IMR-90 (cell line): ENCODE results near the gene CYYR1. TPM values are rescaled to one million over a fixed set of nuclear protein-coding genes. Genes with fewer than 3 reads are reported as not detected.

Source experiments
- ATAC-seq: fragments of 200-7000 bp; cut with Tn5 transposase; 2 replicates; pipeline ENCODE4 v1.9.1; 2020; ENCODE audit warnings: low read depth, mild to moderate bottlenecking, moderate library complexity
- BruUV-seq: library from RNA; stranded (reverse); fragments of 400-500 nt; replicated peaks from 2 replicates; lab custom pipeline; 2021; lab: Mats Ljungman, UMichigan
- CTCF ChIA-PET: fragments of 300-600 bp; formaldehyde crosslinking; extraction: SDS; loops from one replicate; lab custom pipeline; 2021; ENCODE audit warnings: antibody characterized with exemption; lab: Yijun Ruan, JAX
- POLR2A ChIA-PET: fragments of 300-600 bp; sonication (Branson Sonifier 250); formaldehyde crosslinking; loops from one replicate; lab custom pipeline; 2022; ENCODE audit warnings: antibody characterized with exemption; ENCODE audit not compliant: unreplicated experiment; lab: Charles Lee
- DNase-seq: peaks from one replicate; pipeline ENCODE4 v3.0.0; 2013
- H2AFZ ChIP-seq: replicated peaks from 2 replicates; pipeline ENCODE3; 2013; ENCODE audit warnings: low read length, mild to moderate bottlenecking; ENCODE audit not compliant: poor library complexity
- H2AK5ac ChIP-seq: 2 replicates; pipeline ENCODE4 v1.6.1; 2013; ENCODE audit warnings: low read depth, low read length, inconsistent platforms
- H2AK9ac ChIP-seq: replicated peaks from 2 replicates; pipeline ENCODE3; 2013; ENCODE audit warnings: mild to moderate bottlenecking, low read depth, low read length, moderate library complexity; ENCODE audit not compliant: poor library complexity
- H2BK120ac ChIP-seq: 2 replicates; pipeline ENCODE4 v1.6.1; 2013; ENCODE audit warnings: low read depth, low read length, inconsistent platforms
- H2BK15ac ChIP-seq: 3 replicates; pipeline ENCODE4 v1.6.1; 2013; ENCODE audit warnings: low read depth, low read length, inconsistent platforms
- H2BK20ac ChIP-seq: 2 replicates; pipeline ENCODE4 v1.6.1; 2013; ENCODE audit warnings: low read depth, mild to moderate bottlenecking, inconsistent platforms, low read length, moderate library complexity
- H2BK5ac ChIP-seq: 2 replicates; pipeline ENCODE4 v1.6.1; 2013; ENCODE audit warnings: mild to moderate bottlenecking, low read depth, low read length, inconsistent platforms; ENCODE audit not compliant: poor library complexity, severe bottlenecking
- H3K14ac ChIP-seq: replicated peaks from 2 replicates; pipeline ENCODE4 v1.6.1; 2013; ENCODE audit warnings: low read depth, low read length, inconsistent platforms
- H3K18ac ChIP-seq: 2 replicates; pipeline ENCODE4 v1.6.1; 2013; ENCODE audit warnings: low read depth, low read length, control low read depth
- H3K23ac ChIP-seq: 2 replicates; pipeline ENCODE4 v1.6.1; 2013; ENCODE audit warnings: low read depth, low read length, inconsistent platforms
- H3K27ac ChIP-seq: 2 replicates; pipeline ENCODE4 v1.5.1; 2013; ENCODE audit warnings: mild to moderate bottlenecking, control low read depth, low read length; ENCODE audit not compliant: insufficient read depth
- H3K27me3 ChIP-seq: 2 replicates; pipeline ENCODE4 v1.6.1; 2013; ENCODE audit warnings: low read length; ENCODE audit not compliant: control insufficient read depth, insufficient read depth
- H3K36me3 ChIP-seq: 2 replicates; pipeline ENCODE4 v1.6.1; 2013; ENCODE audit warnings: low read length, mixed read lengths; ENCODE audit not compliant: control insufficient read depth, insufficient read depth
- H3K4ac ChIP-seq: 2 replicates; pipeline ENCODE4 v1.6.1; 2013; ENCODE audit warnings: low read depth, low read length, inconsistent platforms
- H3K4me1 ChIP-seq: 2 replicates; pipeline ENCODE4 v1.6.1; 2013; ENCODE audit warnings: low read length, mixed read lengths; ENCODE audit not compliant: control insufficient read depth, insufficient read depth
- H3K4me2 ChIP-seq: 2 replicates; pipeline ENCODE4 v1.6.1; 2013; ENCODE audit warnings: low read depth, mild to moderate bottlenecking, control low read depth, low read length, moderate library complexity
- H3K4me3 ChIP-seq: 2 replicates; pipeline ENCODE4 v1.5.1; 2013; ENCODE audit warnings: low read depth, mild to moderate bottlenecking, control low read depth, low read length, moderate library complexity; ENCODE audit not compliant: insufficient read depth
- H3K56ac ChIP-seq: 2 replicates; pipeline ENCODE4 v1.6.1; 2013; ENCODE audit warnings: low read length, inconsistent platforms; ENCODE audit not compliant: insufficient read depth; ENCODE audit errors: extremely low read depth
- H3K79me1 ChIP-seq, 2 experiments: 2 replicates each; pipeline ENCODE4 v1.6.1; 2013; ENCODE audit warnings: low read length in 2 of 2, inconsistent platforms in 1 of 2, low read depth in 1 of 2
- H3K9ac ChIP-seq: 2 replicates; pipeline ENCODE4 v1.6.1; 2013; ENCODE audit warnings: low read depth, low read length, control low read depth
- H3K9me1 ChIP-seq: 2 replicates; pipeline ENCODE4 v1.6.1; 2013; ENCODE audit warnings: low read length, inconsistent platforms; ENCODE audit not compliant: insufficient read depth
- H3K9me3 ChIP-seq: 2 replicates; pipeline ENCODE4 v1.6.1; 2013; ENCODE audit warnings: low read length; ENCODE audit not compliant: control insufficient read depth, insufficient read depth
- H4K20me1 ChIP-seq: 2 replicates; pipeline ENCODE4 v1.6.1; 2013; ENCODE audit warnings: low read length, inconsistent platforms; ENCODE audit not compliant: insufficient read depth
- H4K5ac ChIP-seq: 2 replicates; pipeline ENCODE4 v1.6.1; 2013; ENCODE audit warnings: mild to moderate bottlenecking, low read depth, low read length, control low read depth
- H4K8ac ChIP-seq, 2 experiments: 2 replicates each; pipeline ENCODE4 v1.6.1; 2013; ENCODE audit warnings: low read depth in 2 of 2, low read length in 2 of 2, control low read depth in 1 of 2, inconsistent platforms in 1 of 2
- H4K91ac ChIP-seq: 2 replicates; pipeline ENCODE4 v1.6.1; 2013; ENCODE audit warnings: low read depth, low read length, inconsistent platforms; ENCODE audit not compliant: insufficient read depth
- CEBPB ChIP-seq: IDR thresholded peaks from 2 replicates; pipeline ENCODE4 v1.6.1; 2012; ENCODE audit warnings: low read depth, low read length, improper control_type of control experiment
- MAFK ChIP-seq: IDR thresholded peaks from 2 replicates; pipeline ENCODE4 v1.6.1; 2012; ENCODE audit warnings: low read depth, low read length, improper control_type of control experiment
- MAZ ChIP-seq: IDR thresholded peaks from 2 replicates; pipeline ENCODE4 v1.6.1; 2012; ENCODE audit warnings: low read depth, mild to moderate bottlenecking, low read length, improper control_type of control experiment, moderate library complexity, borderline replicate concordance
- MXI1 ChIP-seq: IDR thresholded peaks from 2 replicates; pipeline ENCODE4 v1.6.1; 2012; ENCODE audit warnings: low read depth, mild to moderate bottlenecking, low read length, moderate library complexity, borderline replicate concordance
- POLR2A ChIP-seq: IDR thresholded peaks from 2 replicates; pipeline ENCODE4 v1.6.1; 2012; ENCODE audit warnings: mild to moderate bottlenecking, low read depth, low read length
- RCOR1 ChIP-seq: IDR thresholded peaks from 2 replicates; pipeline ENCODE4 v1.6.1; 2012; ENCODE audit warnings: mild to moderate bottlenecking, low read length, improper control_type of control experiment; ENCODE audit not compliant: insufficient replicate concordance
- RFX5 ChIP-seq: IDR thresholded peaks from 2 replicates; pipeline ENCODE4 v1.8.0; 2012; ENCODE audit warnings: low read depth, mild to moderate bottlenecking, low read length, moderate library complexity
- WGBS, 2 experiments: methylation state at CpG; one replicate each; pipeline versions ENCODE4 v1.1.5 to v1.1.7; 2013; ENCODE audit warnings: missing lambda C conversion rate in 2 of 2; ENCODE audit not compliant: insufficient read length in 1 of 2; ENCODE audit errors: extremely low coverage in 2 of 2; 5-methylcytosine and 5-hydroxymethylcytosine counted together
- dilution Hi-C: fragments of 300-500 bp; cut with HindIII; formaldehyde crosslinking; loops from one replicate; pipeline ENCODE4 v1.14.3; 2018; ENCODE audit warnings: low sequenced_read_pairs; ENCODE audit not compliant: unreplicated experiment
- in situ Hi-C: fragments of 300-500 bp; cut with MboI; formaldehyde crosslinking; loops from 3 replicates; pipeline ENCODE4 v1.14.3; 2019; ENCODE audit warnings: low sequenced_read_pairs, inconsistent platforms, mixed read lengths
- intact Hi-C: fragments of 100-400 bp; cut with micrococcal nuclease; formaldehyde crosslinking; loops from 2 replicates; pipeline ENCODE4 v1.10.0; 2022
- polyA plus RNA-seq, 3 experiments: library from polyadenylated mRNA; depleted of rRNA; stranded (reverse); fragments of >200 nt; gene quantifications; 2 replicates each; pipeline ENCODE4 v1.2.3, GENCODE V29; 2012; ENCODE audit warnings: low replicate concordance in 1 of 3
- total RNA-seq: library from RNA; depleted of rRNA; stranded (reverse); fragments of >200 nt; gene quantifications from 2 replicates; pipeline ENCODE4 v1.2.3, GENCODE V29; 2012

The CYYR1 gene
- total and polyA plus RNA-seq, 2 of the 4 experiments (the other 2 are of a cell fraction): not detected

GRCh38 chr21:26587736-26588201 lies 14.7 kb upstream of the CYYR1 start:
- Histone ChIP-seq H3K79me1 (no peaks in the 10 kb centered on the region), H2AFZ (no peak overlapping the region), H3K14ac (no peak overlapping the region), H3K9ac (no peak overlapping the region), H3K27me3 (no peaks in the 10 kb centered on the region), H3K56ac (no peak overlapping the region), H3K18ac (no peak overlapping the region), H3K4ac (no peak overlapping the region), H3K36me3 (no peaks in the 10 kb centered on the region), H3K4me3 (no peak overlapping the region), H2AK5ac (no peak overlapping the region), H3K9me3 (no peaks in the 10 kb centered on the region), H4K8ac (no peak overlapping the region), H3K4me2 (peak overlapping the region; percentile 3), H2BK20ac (no peak overlapping the region), H3K23ac (no peak overlapping the region), H2AK9ac (no peak overlapping the region), H3K9me1 (no peaks in the 10 kb centered on the region), H3K27ac (no peak overlapping the region), H4K5ac (no peak overlapping the region), H2BK15ac (no peak overlapping the region), H4K91ac (no peak overlapping the region), H2BK5ac (no peak overlapping the region), H4K20me1 (no peaks in the 10 kb centered on the region), H3K4me1 (no peaks in the 10 kb centered on the region), H2BK120ac (no peak overlapping the region)
- TF ChIP-seq MAZ: no peak
- peak; percentile 55; the same call in 1 of the 2 replicates for TF ChIP-seq CEBPB
- no peak for TF ChIP-seq RFX5
- no peak for TF ChIP-seq MAFK
- TF ChIP-seq POLR2A: no peak
- TF ChIP-seq RCOR1: no peak
- TF ChIP-seq MXI1: no peak
- DNase-seq (peak; percentile 44), ATAC-seq (peak; percentile 51)
- CTCF ChIA-PET: no interaction called here
- BruUV-seq: no TSS peak
- WGBS, 2 experiments: 6% methylated on average over 2 of the region's 9 CpGs; no CpG with 5 or more reads in 1 of the 2 experiments
- in situ Hi-C loops: no loop called here
- dilution Hi-C loops: no loop called here
- POLR2A ChIA-PET: no interaction called here
- intact Hi-C loops: no loop called here
